Measurements from ENCODE around the gene RAB5B. TPM values are rescaled to one million over a fixed set of nuclear protein-coding genes. Genes with fewer than 3 reads are reported as not detected.

Gene RAB5B
- total RNA-seq, 2 donors from 2014 or later = 112 to 178 TPM

GRCh38 chr12:55935738-55936151, 38.1 kb upstream of the RAB5B start:
- Histone ChIP-seq H3K4me1 (peaks cover 9% of the 10 kb centered on the region), H3K9me3 (no peaks in the 10 kb centered on the region), H3K27ac (peak overlapping the region; percentile 16), H3K27me3 (no peaks in the 10 kb centered on the region), H3K36me3 (no peaks in the 10 kb centered on the region), H3K4me3 (no peak overlapping the region), H3K9ac (ENCODE audit: low read depth in 2 of 2, low read length in 2 of 2) (peak overlapping the region in 1 of 2 donors; percentile 13)
- DNase-seq = no peak
- intact Hi-C loops (cut with DNase I) = loop anchor here (5.0 kb wide), 1 partner anchor 198 kb away; no protein-coding TSS in a partner anchor
- TF ChIP-seq, protein P1, sequence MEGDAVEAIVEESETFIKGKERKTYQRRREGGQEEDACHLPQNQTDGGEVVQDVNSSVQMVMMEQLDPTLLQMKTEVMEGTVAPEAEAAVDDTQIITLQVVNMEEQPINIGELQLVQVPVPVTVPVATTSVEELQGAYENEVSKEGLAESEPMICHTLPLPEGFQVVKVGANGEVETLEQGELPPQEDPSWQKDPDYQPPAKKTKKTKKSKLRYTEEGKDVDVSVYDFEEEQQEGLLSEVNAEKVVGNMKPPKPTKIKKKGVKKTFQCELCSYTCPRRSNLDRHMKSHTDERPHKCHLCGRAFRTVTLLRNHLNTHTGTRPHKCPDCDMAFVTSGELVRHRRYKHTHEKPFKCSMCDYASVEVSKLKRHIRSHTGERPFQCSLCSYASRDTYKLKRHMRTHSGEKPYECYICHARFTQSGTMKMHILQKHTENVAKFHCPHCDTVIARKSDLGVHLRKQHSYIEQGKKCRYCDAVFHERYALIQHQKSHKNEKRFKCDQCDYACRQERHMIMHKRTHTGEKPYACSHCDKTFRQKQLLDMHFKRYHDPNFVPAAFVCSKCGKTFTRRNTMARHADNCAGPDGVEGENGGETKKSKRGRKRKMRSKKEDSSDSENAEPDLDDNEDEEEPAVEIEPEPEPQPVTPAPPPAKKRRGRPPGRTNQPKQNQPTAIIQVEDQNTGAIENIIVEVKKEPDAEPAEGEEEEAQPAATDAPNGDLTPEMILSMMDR (IDR thresholded peaks at IDR 0.05) = no peak

DNA sequence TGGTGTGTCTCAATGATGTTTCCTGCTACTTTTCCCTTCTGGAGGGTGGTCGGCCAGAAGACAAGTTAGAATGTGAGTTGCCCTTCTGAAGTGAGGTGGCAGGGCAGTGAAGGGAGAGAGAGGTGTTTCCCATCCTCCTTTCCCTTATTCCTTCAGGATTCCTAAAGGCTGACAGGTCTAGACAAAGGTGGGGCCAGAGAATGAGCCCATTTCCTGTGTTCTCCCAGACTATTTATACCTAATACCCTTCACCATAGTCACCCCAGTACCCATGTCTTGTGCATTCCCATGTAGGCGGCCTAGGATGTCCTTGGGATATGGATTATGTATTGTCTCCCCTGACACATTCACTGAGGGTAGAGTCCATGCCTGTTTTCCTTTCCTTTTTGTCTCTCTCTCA, 35.9 kb upstream of the RAB5B start:
- no peak overlapping the region for H3K9ac ChIP-seq (ENCODE audit: low read depth in 2 of 2, low read length in 2 of 2)
- H3K36me3 ChIP-seq = no peaks in the 10 kb centered on the region
- intact Hi-C loops (cut with DNase I) = loop anchor here (5.0 kb wide), 1 partner anchor 201 kb away; no protein-coding TSS in a partner anchor
- H3K4me3 ChIP-seq = no peak overlapping the region
- H3K4me1 ChIP-seq = peaks cover 4% of the 10 kb centered on the region
- no peaks in the 10 kb centered on the region for H3K9me3 ChIP-seq
- H3K27ac ChIP-seq = no peak overlapping the region
- TF ChIP-seq, protein P1 (IDR thresholded peaks at IDR 0.05) = no peak
- H3K27me3 ChIP-seq = no peaks in the 10 kb centered on the region
- no peak for DNase-seq

DNA sequence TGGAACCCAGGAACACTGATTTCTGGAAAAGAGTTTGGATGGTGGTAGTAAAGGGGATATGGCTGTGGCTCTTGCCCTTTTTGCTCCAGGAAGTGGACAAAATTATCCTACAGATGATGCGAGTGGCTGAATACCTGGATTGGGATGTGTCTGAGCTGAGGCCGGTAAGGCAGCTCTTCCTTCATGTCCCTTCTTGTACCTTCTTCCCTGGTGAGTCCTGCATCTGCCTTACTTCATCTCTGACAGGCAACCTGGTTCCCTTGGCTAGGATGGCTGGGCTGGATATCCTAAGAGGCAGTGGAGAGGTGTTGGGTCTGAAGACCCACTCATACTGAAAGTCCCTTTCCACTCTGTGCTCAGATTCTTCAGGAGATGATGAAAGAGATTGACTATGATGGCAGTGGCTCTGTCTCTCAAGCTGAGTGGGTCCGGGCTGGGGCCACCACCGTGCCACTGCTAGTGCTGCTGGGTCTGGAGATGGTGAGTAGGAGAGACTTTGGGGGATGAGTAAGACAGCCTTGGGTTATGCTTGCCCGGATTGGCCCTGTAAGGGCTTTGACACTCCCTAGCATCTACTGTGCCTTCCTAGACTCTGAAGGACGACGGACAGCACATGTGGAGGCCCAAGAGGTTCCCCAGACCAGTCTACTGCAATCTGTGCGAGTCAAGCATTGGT, 34.9 kb upstream of the RAB5B start:
- Histone ChIP-seq H3K9ac (ENCODE audit: low read depth in 2 of 2, low read length in 2 of 2) (peak overlapping the region in 1 of 2 donors; percentile 6), H3K27me3 (no peaks in the 10 kb centered on the region), H3K27ac (no peak overlapping the region), H3K36me3 (no peaks in the 10 kb centered on the region), H3K9me3 (no peaks in the 10 kb centered on the region), H3K4me1 (no peaks in the 10 kb centered on the region), H3K4me3 (no peak overlapping the region)
- intact Hi-C loops (cut with DNase I) = loop anchor here (5.0 kb wide), 1 partner anchor 202 kb away; no protein-coding TSS in a partner anchor
- DNase-seq = no peak
- TF ChIP-seq, protein P1 (IDR thresholded peaks at IDR 0.05) = no peak

- H3K36me3 ChIP-seq = no peaks in the 10 kb centered on the region
- peak overlapping the region; percentile 51 for H3K27ac ChIP-seq
- no peaks in the 10 kb centered on the region for H3K27me3 ChIP-seq
- DNase-seq = peak; percentile 93
- H3K4me1 ChIP-seq = no peaks in the 10 kb centered on the region
- TF ChIP-seq, protein P1 (IDR thresholded peaks at IDR 0.05) = peak; percentile 75
- H3K9ac ChIP-seq (ENCODE audit: low read depth in 2 of 2, low read length in 2 of 2) = peak overlapping the region; percentile 7 to 27
- intact Hi-C loops (cut with DNase I) = no loop called here
- no peak overlapping the region for H3K4me3 ChIP-seq
- no peaks in the 10 kb centered on the region for H3K9me3 ChIP-seq
Observed at GRCh38 chr12:55940065-55940732, 33.7 kb upstream of the RAB5B start.

- H3K27me3 ChIP-seq = no peaks in the 10 kb centered on the region
- H3K4me3 ChIP-seq = no peak overlapping the region
- no peaks in the 10 kb centered on the region for H3K36me3 ChIP-seq
- H3K27ac ChIP-seq = no peak overlapping the region
- H3K9me3 ChIP-seq = no peaks in the 10 kb centered on the region
- intact Hi-C loops (cut with DNase I) = no loop called here
- DNase-seq = no peak
- no peaks in the 10 kb centered on the region for H3K4me1 ChIP-seq
- TF ChIP-seq, protein P1 (IDR thresholded peaks at IDR 0.05) = no peak
- no peak overlapping the region for H3K9ac ChIP-seq (ENCODE audit: low read depth in 2 of 2, low read length in 2 of 2)
Observed at GRCh38 chr12:55942055-55942454, 31.8 kb upstream of the RAB5B start.

Data from colonic mucosa (tissue), 4 donors.